Measurements from ENCODE around the gene GAPT. TPM values are rescaled to one million over a fixed set of nuclear protein-coding genes. Genes with fewer than 3 reads are reported as not detected.

Gene GAPT
- total and polyA plus RNA-seq, 2 donors (not counting 3 experiments of a cell fraction or from before 2014, with no cell fraction given): not detected

DNA sequence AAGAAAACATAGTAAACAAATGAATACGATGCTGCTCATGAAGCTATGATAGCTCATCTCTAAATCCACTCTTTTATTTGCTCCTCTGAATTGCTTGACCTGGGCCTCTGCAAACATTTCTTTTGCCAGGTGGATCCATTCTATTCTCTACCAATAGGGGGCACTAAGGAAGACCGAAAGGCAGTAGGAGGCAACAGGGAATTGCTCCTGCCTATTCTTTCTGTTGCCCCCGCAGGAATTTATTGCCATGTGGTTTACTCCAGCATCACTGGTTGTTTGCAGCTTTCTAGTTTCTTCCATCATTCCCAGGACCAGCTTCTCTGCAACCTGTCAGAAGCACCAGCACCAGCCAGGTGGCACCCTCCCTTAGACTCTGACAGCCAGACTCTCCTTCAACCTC lies 5.3 kb downstream of the GAPT start:
- Histone ChIP-seq H3K79me2 (ENCODE audit: control insufficient read depth, insufficient read depth, low read length) (no peaks in the 10 kb centered on the region), H3K9me3 (replicated peaks; ENCODE audit: control insufficient read depth, insufficient read depth, low read length) (no peaks in the 10 kb centered on the region), H3K9me1 (replicated peaks; ENCODE audit: control insufficient read depth, extremely low read depth, insufficient read depth, low read length) (no peaks in the 10 kb centered on the region), H2AFZ (ENCODE audit: low read depth, low read length) (no peak overlapping the region), H4K20me1 (replicated peaks; ENCODE audit: control insufficient read depth, extremely low read depth, insufficient read depth, low read length) (no peaks in the 10 kb centered on the region), H3K4me3 (replicated peaks in 1 of 3; ENCODE audit: insufficient read depth in 1 of 3, low read depth in 1 of 3, low read length in 3 of 3) (no peak overlapping the region), H3K4me2 (ENCODE audit: insufficient read depth, low read length) (no peak overlapping the region), H3K27me3 (ENCODE audit: control insufficient read depth in 2 of 2, insufficient read depth in 2 of 2, low read length in 2 of 2) (no peaks in the 10 kb centered on the region), H3K4me1 (ENCODE audit: control insufficient read depth, extremely low read depth, insufficient read depth, low read length) (no peaks in the 10 kb centered on the region), H3K27ac (ENCODE audit: insufficient read depth, low read depth, low read length) (no peak overlapping the region), H3K9ac (replicated peaks; ENCODE audit: extremely low read depth, insufficient read depth, low read length) (no peak overlapping the region), H3K36me3 (ENCODE audit: control insufficient read depth in 2 of 2, extremely low read depth in 1 of 2, insufficient read depth in 2 of 2, low read length in 2 of 2) (no peaks in the 10 kb centered on the region)
- POLR2A ChIA-PET: no interaction called here
- intact Hi-C loops (cut with micrococcal nuclease) (no loop called here), dilution Hi-C loops (cut with MboI; ENCODE audit: extremely low pct_ligation_motif_present, low sequenced_read_pairs) (no loop called here)
- BruUV-seq (replicated peaks): no TSS peak
- no peak for TF ChIP-seq EZH2 (IDR thresholded peaks at IDR 0.05; ENCODE audit: borderline replicate concordance, low read depth, low read length, severe bottlenecking)
- TF ChIP-seq, protein P1, sequence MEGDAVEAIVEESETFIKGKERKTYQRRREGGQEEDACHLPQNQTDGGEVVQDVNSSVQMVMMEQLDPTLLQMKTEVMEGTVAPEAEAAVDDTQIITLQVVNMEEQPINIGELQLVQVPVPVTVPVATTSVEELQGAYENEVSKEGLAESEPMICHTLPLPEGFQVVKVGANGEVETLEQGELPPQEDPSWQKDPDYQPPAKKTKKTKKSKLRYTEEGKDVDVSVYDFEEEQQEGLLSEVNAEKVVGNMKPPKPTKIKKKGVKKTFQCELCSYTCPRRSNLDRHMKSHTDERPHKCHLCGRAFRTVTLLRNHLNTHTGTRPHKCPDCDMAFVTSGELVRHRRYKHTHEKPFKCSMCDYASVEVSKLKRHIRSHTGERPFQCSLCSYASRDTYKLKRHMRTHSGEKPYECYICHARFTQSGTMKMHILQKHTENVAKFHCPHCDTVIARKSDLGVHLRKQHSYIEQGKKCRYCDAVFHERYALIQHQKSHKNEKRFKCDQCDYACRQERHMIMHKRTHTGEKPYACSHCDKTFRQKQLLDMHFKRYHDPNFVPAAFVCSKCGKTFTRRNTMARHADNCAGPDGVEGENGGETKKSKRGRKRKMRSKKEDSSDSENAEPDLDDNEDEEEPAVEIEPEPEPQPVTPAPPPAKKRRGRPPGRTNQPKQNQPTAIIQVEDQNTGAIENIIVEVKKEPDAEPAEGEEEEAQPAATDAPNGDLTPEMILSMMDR (IDR thresholded peaks at IDR 0.05; ENCODE audit: extremely low read depth in 1 of 2, insufficient read depth in 1 of 2, low read depth in 1 of 2, low read length in 2 of 2): peak; percentile 21 to 34
- FAIRE-seq (no peak), DNase-seq (ENCODE audit: low read depth, low spot score) (no peak)
- CTCF ChIA-PET: interaction anchor here (0.8 to 11.9 kb wide), 7 partner anchors 9 to 1198 kb away, joined by 3 to 203 read pairs (median 4); no protein-coding TSS in a partner anchor

DNA sequence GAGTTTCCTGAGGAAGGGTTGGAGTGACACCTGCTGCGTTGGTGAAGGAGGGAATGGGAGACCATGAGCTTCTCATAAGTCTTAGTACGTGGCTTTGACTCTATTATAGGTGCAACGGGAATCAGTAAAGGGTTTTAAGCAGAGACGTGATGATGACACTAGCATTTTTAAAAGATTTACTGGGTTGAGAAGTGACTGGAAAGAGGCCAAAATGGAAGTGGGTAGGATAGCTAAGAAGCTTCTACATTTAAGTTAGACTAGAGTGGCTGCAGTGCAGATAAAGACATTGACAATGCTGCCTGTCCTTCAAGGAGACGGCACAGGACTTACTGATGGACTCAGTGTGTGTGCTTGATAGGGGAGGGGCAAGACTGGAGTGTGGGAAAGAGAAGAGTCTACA lies 6.2 kb downstream of the GAPT start:
- no peak overlapping the region for H3K4me3 ChIP-seq (replicated peaks in 1 of 3; ENCODE audit: insufficient read depth in 1 of 3, low read depth in 1 of 3, low read length in 3 of 3)
- H4K20me1 ChIP-seq (replicated peaks; ENCODE audit: control insufficient read depth, extremely low read depth, insufficient read depth, low read length): no peaks in the 10 kb centered on the region
- H3K27ac ChIP-seq (ENCODE audit: insufficient read depth, low read depth, low read length): no peak overlapping the region
- no TSS peak for BruUV-seq (replicated peaks)
- no peak overlapping the region for H3K9ac ChIP-seq (replicated peaks; ENCODE audit: extremely low read depth, insufficient read depth, low read length)
- intact Hi-C loops (cut with micrococcal nuclease): no loop called here
- H3K79me2 ChIP-seq (ENCODE audit: control insufficient read depth, insufficient read depth, low read length): no peaks in the 10 kb centered on the region
- TF ChIP-seq FOS (IDR thresholded peaks at IDR 0.05; ENCODE audit: borderline replicate concordance, insufficient read depth, low read length) (no peak), POLR2AphosphoS5 (IDR thresholded peaks at IDR 0.05; ENCODE audit: insufficient read depth, low read depth, low read length) (no peak), POLR2A (IDR thresholded peaks at IDR 0.05; ENCODE audit: low read depth, low read length) (no peak), EZH2 (IDR thresholded peaks at IDR 0.05; ENCODE audit: borderline replicate concordance, low read depth, low read length, severe bottlenecking) (no peak), GATA2 (IDR thresholded peaks at IDR 0.05; ENCODE audit: insufficient read depth, insufficient read length, low read depth, low read length) (no peak), JUN (IDR thresholded peaks at IDR 0.05; ENCODE audit: borderline replicate concordance, insufficient read depth, insufficient read length, low read depth) (no peak), MYC (IDR thresholded peaks at IDR 0.05; ENCODE audit: low read depth, low read length) (no peak)
- TF ChIP-seq, protein P1 (IDR thresholded peaks at IDR 0.05; ENCODE audit: extremely low read depth in 1 of 2, insufficient read depth in 1 of 2, low read depth in 1 of 2, low read length in 2 of 2): no peak
- TF ChIP-seq, protein P2, sequence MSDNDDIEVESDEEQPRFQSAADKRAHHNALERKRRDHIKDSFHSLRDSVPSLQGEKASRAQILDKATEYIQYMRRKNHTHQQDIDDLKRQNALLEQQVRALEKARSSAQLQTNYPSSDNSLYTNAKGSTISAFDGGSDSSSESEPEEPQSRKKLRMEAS (IDR thresholded peaks at IDR 0.05; ENCODE audit: insufficient read depth, insufficient read length): no peak
- no peak overlapping the region for H2AFZ ChIP-seq (ENCODE audit: low read depth, low read length)
- no peaks in the 10 kb centered on the region for H3K9me1 ChIP-seq (replicated peaks; ENCODE audit: control insufficient read depth, extremely low read depth, insufficient read depth, low read length)
- CTCF ChIA-PET: interaction anchor here (0.8 to 11.9 kb wide), 9 partner anchors 9 to 378 kb away, joined by 3 to 203 read pairs (median 3); no protein-coding TSS in a partner anchor
- no peaks in the 10 kb centered on the region for H3K9me3 ChIP-seq (replicated peaks; ENCODE audit: control insufficient read depth, insufficient read depth, low read length)
- POLR2A ChIA-PET: no interaction called here
- no peak for FAIRE-seq
- no peaks in the 10 kb centered on the region for H3K36me3 ChIP-seq (ENCODE audit: control insufficient read depth in 2 of 2, extremely low read depth in 1 of 2, insufficient read depth in 2 of 2, low read length in 2 of 2)
- H3K4me1 ChIP-seq (ENCODE audit: control insufficient read depth, extremely low read depth, insufficient read depth, low read length): no peaks in the 10 kb centered on the region
- DNase-seq (ENCODE audit: low read depth, low spot score): no peak
- H3K27me3 ChIP-seq (ENCODE audit: control insufficient read depth in 2 of 2, insufficient read depth in 2 of 2, low read length in 2 of 2): no peaks in the 10 kb centered on the region
- H3K4me2 ChIP-seq (ENCODE audit: insufficient read depth, low read length): no peak overlapping the region
- dilution Hi-C loops (cut with MboI; ENCODE audit: extremely low pct_ligation_motif_present, low sequenced_read_pairs): no loop called here

All from endothelial cell of umbilical vein (primary cell).